D721Med (cell line): Measurements from ENCODE around the gene DACH1.

Experiments
- DNase-seq: peaks from one replicate; pipeline ENCODE4 v3.0.0; 2011; ENCODE audit warnings: low spot score; ENCODE audit not compliant: insufficient read length
- FAIRE-seq: peaks from 2 replicates; lab custom pipeline; 2011; peaks lifted over from hg19 to GRCh38; lab: Jason Lieb, UNC
- TF ChIP-seq, protein P1 (sequence below): IDR thresholded peaks from 2 replicates; pipeline ENCODE4 v1.5.1; 2012; ENCODE audit warnings: mild to moderate bottlenecking, control low read depth; ENCODE audit not compliant: insufficient read depth; ENCODE audit errors: missing control alignments

The DACH1 gene

GRCh38 chr13:71699342-71699741, 167.7 kb downstream of the DACH1 start:
- DNase-seq (no peak), FAIRE-seq (peak; percentile 58)
- TF ChIP-seq, protein P1, sequence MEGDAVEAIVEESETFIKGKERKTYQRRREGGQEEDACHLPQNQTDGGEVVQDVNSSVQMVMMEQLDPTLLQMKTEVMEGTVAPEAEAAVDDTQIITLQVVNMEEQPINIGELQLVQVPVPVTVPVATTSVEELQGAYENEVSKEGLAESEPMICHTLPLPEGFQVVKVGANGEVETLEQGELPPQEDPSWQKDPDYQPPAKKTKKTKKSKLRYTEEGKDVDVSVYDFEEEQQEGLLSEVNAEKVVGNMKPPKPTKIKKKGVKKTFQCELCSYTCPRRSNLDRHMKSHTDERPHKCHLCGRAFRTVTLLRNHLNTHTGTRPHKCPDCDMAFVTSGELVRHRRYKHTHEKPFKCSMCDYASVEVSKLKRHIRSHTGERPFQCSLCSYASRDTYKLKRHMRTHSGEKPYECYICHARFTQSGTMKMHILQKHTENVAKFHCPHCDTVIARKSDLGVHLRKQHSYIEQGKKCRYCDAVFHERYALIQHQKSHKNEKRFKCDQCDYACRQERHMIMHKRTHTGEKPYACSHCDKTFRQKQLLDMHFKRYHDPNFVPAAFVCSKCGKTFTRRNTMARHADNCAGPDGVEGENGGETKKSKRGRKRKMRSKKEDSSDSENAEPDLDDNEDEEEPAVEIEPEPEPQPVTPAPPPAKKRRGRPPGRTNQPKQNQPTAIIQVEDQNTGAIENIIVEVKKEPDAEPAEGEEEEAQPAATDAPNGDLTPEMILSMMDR: no peak

GRCh38 chr13:71695662-71696061, 171.3 kb downstream of the DACH1 start:
- TF ChIP-seq, protein P1: no peak
- FAIRE-seq (no peak), DNase-seq (no peak)

- TF ChIP-seq, protein P1: no peak
- peak; percentile 61 for FAIRE-seq
- DNase-seq: no peak
Observed at GRCh38 chr13:71685072-71685471, 181.9 kb downstream of the DACH1 start.

DNA sequence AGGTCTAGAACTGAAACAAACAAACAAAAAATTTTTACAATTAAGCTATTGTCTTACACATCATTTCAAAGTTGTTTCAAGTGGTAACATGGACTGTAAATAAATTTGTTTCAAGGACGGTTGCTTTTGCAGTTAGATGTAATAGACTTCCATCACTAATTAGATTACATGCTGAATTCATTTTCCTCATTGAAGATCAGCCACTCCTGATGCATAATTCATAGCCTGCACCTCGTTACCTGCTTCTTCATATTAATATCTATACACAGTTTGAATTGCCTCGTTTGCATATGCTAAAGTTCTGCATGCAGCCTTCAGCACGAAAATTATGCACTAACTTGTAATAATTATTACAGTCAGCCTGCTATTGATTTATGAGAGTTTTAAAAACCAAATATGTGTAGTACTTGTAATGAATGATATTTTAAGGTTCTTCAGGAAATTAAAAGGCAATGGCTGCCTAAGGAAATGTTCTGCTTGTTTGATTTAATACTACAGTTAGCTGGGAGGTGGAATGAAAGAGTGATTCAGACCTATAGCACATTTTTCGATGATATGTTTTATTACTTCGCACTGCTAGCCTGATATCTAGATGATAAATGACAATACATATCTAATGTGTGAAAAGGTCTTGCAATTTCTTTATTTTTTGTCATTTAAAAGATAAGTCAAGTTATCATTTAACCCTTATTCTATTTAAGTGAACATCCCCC, 184.9 kb downstream of the DACH1 start:
- FAIRE-seq: peak; percentile 55
- DNase-seq: no peak
- TF ChIP-seq, protein P1: no peak

DNA sequence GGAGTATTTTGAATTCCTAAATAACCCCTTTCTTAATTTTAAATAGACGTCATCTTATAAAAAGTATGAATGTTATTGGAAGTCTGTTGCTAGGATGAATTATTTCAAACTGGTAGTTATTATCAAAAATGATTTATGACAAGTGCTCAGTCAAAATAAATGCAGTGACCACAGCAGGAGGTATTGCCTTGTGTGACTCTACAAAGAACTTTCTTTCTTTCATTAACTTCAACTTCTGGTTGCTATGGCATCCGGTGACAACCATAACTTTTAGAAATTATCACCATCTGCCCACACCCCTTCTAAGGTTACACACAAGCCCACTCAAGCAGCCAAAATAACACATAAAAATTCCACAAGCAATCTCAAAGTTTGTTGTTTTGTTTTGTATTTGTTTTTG, 189.9 kb downstream of the DACH1 start:
- FAIRE-seq: no peak
- TF ChIP-seq, protein P1: no peak

DNA sequence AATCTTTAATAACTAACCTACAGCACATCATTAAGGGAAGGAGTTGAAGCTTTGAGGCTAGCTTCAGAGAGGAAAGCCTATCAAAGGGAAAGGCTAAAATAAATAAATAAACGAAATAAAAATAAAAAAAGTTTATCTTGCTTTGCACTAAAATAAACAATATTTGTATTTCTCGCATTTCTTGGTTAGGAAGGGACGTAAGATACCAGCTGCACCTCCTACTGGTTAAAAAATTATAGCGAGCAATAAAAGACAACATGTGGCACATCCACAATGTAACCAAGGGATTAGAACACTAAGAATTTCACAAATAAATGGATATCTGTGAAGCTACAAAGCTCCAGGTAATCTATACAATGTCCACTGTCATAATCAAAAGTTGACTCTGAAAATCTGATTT, 194.5 kb downstream of the DACH1 start:
- TF ChIP-seq, protein P1: no peak
- no peak for FAIRE-seq
- DNase-seq: no peak

More for the DNA sequence above, 189.9 kb downstream of the DACH1 start:
- DNase-seq: no peak

DNA sequence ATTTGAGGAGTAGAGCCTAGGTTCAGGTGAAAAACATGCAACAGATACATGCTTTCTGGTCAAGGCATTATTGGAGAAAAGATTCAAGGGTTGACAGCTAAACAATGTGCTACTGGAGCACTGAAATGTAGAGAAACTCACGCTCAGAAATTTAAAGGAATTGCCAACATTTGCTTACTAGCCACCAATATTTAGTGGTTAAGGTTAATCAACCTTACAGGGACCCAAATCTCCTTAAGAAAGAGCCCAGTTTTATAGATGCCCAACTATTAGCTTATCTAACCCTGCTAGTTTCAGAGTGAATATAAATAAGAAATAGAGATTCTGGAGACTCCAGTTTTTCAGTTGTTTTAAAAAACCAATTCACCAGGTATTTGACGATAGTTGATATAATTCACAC, 203.6 kb downstream of the DACH1 start:
- FAIRE-seq (no peak), DNase-seq (no peak)
- TF ChIP-seq, protein P1: no peak
